NCI-H146 (cell line): Measurements from ENCODE around the gene SBNO2.
"Not testable (repeated sequence)": the region's sequence is repeated elsewhere in the genome, so short reads cannot be mapped to it uniquely, and the experiment has no call there.

Experiments
- DNase-seq: peaks from one replicate; lab custom pipeline; 2025; lab: John Stamatoyannopoulos, UW

SBNO2 gene

DNA sequence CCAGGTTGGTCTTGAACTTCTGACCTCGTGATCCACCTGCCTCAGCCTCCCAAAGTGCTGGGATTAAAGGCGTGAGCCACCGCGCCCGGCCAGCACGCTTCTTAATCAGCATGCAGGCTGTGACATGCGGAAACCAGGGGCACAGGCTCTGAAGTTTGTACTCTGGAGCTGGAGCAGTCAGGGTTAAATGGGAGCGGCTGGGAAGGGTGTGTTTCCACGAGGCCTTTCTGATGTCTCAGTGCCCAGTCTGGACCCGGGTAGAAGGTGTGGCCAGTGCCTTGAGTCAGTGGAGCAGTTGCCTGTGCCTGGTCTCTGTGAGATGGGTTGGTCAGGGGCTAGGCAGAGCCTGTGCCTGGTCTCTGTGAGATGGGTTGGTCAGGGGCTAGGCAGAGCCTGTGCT, 34.8 kb upstream of the SBNO2 start:
- DNase-seq = not testable (repeated sequence)

DNA sequence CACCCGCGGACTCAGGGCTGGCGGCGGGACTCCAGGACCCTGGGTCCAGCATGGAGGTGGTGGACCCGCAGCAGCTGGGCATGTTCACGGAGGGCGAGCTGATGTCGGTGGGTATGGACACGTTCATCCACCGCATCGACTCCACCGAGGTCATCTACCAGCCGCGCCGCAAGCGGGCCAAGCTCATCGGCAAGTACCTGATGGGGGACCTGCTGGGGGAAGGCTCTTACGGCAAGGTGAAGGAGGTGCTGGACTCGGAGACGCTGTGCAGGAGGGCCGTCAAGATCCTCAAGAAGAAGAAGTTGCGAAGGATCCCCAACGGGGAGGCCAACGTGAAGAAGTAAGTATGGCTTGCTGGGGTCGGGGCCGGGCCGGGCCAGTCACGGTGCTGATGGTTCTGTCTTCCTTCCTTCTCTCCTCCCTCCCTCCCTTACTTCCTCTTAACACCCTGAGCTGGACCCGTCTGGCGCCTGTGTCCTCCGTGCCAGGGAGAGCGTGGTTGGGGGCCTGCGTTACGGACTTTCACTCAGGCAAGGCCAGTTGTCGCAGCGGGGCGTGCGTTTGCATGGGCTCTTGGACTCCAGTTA, 32.9 kb upstream of the SBNO2 start:
- no peak for DNase-seq

DNA sequence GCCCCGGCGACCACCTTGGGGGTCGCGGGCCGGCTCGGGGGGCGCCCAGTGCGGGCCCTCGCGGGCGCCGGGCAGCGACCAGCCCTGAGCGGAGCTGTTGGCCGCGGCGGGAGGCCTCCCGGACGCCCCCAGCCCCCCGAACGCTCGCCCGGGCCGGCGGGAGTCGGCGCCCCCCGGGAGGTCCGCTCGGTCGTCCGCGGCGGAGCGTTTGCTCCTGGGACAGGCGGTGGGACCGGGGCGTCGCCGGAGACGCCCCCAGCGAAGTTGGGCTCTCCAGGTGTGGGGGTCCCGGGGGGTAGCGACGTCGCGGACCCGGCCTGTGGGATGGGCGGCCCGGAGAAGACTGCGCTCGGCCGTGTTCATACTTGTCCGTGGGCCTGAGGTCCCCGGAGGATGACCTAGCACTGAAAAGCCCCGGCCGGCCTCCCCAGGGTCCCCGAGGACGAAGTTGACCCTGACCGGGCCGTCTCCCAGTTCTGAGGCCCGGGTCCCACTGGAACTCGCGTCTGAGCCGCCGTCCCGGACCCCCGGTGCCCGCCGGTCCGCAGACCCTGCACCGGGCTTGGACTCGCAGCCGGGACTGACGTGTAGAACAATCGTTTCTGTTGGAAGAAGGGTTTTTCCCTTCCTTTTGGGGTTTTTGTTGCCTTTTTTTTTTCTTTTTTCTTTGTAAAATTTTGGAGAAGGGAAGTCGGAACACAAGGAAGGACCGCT, 32.2 kb upstream of the SBNO2 start:
- DNase-seq = no peak

DNA sequence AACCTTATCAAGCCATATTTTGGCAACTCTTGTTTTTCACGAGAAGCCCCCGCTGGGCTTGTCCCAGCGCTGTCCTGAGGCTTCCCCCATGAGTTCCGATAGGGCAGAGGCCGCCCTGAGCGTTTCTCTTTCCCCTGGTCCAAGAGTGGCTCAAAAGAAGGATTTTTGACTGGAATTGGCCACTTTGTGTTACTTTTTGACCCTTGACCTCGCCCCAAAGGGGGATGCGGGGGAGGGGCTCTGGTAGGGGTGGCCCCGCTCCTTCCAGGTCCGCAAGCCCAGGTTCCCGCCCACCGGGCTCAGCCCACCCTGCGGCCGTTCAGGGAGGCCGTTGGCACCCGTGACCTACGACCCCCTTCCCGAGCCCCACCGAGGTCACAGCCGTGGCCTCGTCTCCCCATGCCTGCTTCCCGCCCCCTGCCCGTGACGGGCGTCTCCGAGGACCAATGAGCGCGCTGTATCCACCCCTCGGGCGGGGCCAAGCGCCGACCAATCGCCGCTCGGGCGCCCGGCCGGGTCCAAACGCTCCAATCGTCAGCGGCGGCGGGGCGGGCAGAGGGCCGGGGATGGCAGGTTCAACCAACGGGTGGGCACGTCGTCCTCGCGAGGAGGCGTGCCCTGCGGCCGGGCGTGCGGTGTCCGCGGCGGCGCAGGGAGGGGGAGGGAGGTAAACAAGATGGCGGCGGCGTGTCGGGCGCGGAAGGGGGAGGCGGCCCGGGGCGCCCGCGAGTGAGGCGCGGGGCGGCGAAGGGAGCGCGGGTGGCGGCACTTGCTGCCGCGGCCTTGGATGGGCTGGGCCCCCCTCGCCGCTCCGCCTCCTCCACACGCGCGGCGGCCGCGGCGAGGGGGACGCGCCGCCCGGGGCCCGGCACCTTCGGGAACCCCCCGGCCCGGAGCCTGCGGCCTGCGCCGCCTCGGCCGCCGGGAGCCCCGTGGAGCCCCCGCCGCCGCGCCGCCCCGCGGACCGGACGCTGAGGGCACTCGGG, 31.3 kb upstream of the SBNO2 start, which contains the start of gene STK11:
TSS of gene STK11 (plus strand) at position 665 of the 986 bp plus-strand sequence. CDS start 1,136 bp downstream, outside the sequence.
- peak; percentile 95 for DNase-seq

DNA sequence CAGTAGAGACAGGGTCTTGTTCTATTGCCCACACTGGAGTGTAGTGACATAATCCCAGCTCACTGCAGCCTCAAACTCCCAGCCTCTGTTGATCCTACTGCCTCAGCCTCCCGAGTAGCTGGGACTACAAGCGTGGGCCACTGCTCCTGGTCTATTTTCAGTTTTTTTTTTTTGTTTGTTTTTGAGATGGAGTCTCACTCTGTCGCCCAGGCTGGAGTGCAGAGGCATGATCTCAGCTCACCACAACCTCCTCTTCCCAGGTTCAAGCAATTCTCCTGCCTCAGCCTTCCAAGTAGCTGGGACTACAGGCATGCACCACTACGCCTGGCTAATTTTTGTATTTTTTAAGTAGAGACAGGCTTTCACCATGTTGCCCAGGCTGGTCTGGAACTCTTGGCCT, 26.5 kb upstream of the SBNO2 start:
- DNase-seq = not testable (repeated sequence)

DNA sequence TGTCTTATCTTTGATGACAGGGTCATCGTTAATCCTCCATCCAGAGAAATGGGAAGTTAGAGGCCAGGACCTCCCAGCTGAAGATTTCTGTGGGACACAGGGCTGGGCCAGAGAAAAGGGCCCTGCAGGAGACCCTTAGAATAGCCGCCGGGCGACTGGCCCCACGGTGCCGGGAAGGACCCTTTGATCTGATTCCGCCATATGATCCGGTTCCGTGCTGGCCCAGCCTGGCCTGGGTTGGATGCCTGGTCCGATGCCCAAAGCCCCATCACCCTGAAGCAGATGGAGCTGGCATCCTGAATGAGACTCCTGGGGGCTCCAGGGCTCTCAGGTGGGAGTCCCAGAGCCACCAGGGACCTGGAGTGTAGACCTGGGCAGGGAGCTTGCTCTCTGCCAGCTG, 25.5 kb upstream of the SBNO2 start:
- no peak for DNase-seq

DNA sequence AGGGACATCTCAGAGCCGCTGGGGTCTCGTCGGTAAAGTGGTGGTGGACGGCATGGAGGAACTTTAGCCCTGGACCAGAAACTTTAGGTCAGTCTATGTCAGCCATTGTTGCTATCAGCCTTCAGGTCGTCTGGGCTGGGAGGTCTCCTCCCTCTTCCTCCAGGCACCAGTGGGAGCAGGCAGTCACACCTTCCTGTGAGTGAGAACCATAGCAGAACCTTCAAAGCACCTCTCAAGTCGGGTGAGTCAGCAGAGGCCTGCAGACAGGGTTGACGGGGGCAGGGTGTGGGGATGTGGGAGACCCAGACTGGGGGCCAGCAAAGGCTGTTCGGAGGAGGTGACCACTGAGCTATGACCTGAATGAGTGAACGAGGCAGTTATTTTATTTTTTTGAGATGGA, 15.4 kb upstream of the SBNO2 start:
- no peak for DNase-seq

DNA sequence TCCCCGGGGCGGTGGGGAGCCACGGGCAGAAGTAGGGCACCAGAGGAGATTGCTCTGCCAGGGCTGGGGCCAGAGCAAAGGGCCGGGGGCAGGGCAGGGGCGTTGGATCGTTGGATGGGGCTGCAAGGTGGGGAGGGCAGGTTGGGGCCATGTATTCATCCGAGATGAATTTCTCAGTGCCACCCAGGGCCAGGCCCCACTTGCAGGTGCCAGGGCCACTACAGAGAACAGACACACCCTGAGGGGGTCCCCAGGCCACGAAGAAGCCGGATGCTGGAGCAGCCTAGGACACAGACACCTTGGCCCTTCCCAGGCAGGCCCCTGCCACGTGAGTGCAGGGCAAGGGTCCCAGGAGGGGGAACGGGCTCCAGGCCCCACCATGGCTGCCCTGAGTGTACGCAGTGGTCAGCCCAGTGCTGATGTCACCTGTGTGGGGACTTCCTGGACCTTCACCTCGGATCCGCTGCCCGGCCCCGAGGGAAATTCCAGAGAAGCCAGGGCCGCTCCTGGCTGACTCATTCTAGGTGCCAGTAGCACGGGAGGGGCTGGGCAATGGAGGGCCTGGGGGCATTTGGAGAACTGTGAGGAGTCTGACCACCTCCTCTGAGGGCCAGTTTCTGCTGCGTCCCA, 9.6 kb upstream of the SBNO2 start:
- no peak for DNase-seq

DNA sequence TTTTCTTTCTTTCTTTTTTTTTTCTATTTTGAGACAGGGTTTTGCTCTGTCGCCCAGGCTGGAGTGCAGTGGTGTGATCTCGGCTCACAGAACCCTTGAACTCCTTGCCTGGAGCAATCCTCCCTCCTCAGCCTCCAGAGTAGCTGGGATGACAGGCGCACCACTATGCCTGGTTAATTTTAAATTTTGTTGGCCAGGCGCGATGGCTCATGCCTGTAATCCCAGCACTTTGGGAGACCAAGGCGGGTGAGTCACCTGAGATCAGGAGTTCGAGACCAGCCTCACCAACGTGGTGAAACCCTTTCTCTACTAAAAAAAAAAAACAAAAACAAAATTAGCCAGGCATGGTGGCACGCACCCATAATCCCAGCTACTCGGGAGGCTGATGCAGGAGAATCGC, 8.7 kb upstream of the SBNO2 start:
- DNase-seq = no peak

DNA sequence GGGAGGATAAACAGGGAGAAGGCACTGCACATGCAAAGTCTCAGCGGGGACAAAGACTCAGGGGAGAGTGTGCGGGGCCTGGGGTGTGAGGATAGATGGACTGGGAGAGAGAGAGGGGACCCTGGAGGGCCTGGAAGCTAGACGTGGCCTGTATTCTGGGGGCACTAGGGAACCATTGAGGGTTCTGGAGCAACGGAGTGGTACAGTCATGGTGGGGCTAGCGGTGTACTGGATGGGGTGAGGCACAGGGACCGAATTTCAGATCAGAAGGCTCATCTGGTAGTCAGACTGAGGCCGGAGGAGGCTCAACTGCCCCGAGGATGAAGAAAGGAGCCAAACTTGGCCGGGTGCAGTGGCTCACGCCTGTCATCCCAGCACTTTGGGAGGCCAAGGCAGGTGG, 8.0 kb upstream of the SBNO2 start:
- no peak for DNase-seq

DNA sequence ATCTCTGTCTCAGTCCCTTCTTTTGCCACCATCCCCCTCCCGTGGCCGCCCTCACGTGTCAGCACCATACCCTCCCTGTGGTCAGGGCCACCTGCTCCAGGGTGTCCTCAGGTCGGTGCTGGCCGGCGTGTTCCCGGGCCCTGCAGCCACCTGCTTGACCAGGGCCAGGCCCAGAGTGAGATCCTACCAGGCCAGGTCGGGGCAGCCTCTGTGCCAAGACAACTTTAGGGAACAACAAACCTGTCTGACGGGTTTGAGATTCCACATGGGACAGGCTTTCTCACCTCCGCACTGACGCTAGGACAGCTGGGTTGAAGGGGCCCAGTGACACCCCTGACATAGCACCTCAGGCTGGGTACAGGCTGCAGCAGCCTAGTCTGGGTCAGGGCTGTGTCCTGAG, 7.5 kb upstream of the SBNO2 start:
- no peak for DNase-seq

DNA sequence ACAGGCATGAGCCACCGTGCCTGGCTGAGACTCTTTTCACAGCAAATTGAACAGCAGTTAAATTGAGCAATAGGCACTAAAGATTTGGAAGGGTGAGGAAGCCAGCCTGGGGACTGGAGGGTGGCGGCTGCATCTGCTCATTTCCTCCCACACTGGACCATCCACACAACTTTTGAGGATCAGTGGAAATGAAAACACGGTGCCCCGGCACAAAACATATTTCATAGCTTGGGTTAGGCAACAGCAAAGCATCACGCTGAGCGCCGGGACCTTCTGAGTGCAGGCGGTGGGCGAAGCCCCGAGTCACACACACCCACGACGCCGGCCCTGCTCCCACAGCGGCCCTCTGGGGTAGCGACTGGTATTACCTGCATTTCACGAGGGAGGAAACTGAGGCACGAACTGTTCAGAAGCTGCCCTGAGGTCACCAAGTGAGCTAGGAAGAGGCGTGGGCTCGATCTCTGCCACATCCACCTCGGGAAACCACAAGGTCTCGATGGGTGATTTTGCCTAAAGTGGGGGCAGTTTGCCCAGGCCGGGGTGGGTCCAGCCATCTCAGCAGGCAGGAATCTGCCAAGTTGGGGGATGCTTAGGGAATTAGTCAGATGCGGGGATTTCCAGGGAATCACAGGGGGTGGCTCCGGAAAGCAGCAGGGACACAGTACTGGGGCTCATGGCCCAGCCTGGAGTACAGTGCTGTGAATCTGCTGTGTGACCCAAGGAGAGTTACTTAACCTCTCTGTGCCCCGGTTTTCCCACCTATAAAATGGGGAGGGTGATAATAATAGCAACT, 3.5 kb upstream of the SBNO2 start:
- no peak for DNase-seq

DNA sequence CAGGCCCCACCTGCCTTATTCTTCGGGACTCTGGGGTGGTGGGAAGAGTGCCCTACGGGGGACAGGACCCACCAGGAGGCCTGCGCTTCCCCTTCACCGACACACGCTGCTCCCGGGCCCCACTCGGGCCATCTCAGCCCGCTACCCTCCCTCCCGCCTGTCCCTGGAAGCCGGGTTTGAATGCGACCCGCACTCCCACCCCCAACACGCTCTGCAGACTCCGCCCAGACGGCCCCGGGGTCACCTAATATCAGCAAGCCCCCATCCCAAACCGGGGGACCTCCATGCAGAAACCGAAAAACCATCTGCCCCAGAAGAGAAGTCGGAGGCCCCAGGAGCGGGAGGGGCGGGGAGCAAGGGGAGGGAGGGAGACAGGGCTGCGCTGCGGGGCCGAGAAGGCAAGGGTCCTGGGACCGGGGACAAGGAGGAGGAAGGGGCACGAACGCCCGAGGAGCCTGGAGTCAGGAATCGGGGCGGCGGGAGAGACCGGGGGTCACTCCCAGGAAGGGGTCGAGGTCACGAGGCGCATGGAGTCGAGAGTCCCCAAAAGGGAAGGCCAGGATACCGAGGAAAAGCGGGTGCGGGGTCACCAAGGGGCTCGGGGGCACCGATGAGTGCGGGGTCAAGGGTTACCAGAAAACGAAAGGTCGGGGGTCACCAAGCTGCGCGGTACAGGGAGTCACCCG, 766 bp downstream of the SBNO2 start:
- peak; percentile 31 for DNase-seq

DNA sequence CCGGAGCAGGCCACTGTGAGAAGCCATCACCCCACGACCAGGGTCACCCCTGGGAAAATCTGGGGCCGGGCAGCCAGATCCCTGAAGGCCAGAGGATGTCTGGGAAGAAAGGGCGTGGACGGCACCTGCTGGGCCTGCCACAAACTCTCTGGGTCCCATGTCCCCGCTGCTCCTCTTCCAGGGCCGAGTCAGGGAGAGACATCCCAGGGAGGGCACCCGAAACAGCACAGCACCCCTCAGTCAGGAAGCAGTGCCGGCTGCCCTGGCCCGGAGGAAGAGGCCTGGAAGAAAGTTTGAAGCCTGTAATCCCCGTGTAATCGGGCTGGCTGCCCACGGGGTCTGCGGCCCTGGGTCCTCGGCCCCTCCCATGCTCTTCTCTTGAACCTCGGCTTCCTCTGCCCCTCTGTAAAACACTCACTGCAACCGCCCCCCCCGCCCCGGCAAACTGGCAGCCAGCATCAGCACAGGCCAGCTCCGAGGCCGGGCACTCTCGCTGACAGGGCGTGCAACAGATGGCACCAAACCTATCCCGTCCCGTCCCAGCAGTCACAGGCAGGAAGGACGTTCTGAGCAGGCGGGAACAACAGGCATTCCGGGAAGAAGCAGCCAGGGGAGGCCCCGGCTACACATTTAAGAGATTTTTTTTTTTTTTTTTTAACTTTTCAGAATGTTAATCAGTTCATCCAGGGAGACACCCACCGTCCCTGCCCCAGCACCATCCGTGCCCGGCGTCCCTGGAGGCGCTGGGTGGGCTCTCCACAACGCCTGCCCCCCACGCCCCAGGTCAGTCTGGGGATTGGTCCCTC, 1.5 kb downstream of the SBNO2 start:
- no peak for DNase-seq

DNA sequence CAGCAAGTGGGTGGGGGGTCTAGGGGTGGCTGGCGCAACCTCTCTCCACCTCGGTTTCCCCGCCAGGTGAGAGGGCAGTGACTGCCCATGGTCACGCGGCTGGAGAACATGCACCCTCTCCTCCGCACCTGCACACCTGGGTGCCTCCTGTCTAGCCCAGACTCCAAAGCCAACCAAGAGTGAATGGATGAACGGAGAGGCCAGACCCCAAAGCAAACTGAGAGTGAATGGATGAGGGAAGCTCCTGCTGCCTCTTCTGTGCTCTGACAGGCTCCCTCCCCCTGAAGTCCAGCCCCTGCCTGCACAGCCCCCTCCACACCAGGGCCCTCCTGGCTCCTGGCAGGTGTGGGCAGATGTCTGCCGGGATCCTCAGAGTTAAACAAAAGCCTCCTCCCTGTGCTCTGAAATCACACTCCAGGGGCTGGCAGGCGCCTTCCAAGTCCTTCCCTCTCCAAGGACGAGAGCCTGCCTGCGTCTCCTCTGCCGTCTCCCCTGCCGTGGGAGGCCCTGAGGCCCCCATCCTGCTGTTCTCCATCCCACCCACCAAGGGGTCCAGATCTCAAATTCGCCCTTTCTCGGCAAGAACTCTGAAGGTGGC, 2.2 kb downstream of the SBNO2 start:
- peak; percentile 70 for DNase-seq

DNA sequence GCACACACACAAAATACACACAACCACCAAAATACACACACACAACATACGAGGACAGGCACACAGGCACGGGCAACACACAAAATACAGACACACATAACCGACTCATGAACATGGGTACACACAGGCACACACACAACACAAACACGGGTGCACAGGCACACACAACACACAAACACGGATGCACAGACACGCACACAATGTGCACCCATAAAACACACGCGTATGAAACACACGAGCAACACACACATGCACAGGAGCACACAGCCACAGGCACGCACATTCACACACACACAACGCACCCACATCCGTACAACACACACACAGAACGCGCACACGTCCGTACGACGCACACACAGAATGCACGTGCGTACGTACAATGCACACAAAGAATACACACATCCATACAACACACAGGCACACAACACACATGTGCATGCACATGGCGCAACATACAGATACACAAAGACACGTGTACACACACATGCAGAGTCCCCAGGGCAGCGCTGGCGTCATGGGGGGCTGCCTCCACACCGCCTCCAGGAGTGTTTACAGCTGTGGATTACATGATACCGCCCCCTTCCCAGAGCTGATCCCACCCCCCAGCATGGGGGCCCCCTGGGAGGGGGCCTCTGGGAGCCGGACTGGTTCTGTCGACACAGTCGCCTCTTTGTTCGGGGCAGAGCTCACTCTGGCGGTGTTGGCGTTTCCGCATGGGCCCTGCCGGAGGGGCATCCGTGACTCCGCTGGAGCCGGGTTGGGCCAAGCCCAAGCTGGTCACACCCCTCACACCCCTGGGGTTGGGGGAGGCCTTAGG, 2.9 kb downstream of the SBNO2 start:
- peak; percentile 41 for DNase-seq

DNA sequence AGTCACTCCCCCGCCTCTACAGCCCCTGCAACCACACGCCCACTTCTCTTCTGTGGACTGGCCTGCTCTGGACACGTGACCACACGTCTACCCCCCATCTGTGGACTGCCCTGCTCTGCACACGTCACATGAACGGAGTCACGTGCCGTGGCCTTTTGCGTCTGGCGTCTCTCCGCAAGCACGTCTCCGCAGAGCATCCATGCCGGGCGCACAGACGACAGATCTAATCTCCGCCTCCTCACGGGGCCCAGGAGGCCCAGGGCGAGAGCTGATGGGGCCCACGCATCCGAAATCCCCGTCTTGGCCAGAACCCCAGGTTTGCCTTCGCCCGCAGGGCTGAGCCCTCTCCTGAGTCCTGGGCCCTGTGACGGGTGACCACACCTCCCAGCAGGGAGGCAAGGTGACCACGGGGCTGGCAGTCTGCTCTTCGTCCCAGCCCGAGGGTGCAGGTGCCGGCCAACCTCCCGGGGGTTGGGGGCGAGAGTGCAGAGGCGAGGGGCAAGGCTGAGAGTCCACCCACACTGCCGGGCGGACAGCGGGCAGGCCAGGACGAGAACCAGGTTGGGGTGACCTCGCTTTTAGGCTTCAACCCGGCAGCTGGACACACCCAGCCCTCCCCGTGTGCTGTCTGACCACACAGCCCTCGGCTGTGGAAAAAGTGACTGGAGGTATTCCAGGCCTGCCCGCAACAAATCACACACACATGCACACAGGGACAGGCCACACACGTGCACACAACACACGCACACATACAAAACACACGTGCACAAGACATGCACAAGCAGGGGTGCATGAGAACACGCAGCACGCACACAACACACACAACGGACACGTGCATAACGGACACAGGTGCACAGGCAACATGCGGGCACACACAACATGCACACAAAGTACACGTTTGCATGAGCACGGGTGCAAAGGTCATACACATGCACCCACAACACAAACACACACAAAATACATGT, 3.9 kb downstream of the SBNO2 start:
- no peak for DNase-seq

DNA sequence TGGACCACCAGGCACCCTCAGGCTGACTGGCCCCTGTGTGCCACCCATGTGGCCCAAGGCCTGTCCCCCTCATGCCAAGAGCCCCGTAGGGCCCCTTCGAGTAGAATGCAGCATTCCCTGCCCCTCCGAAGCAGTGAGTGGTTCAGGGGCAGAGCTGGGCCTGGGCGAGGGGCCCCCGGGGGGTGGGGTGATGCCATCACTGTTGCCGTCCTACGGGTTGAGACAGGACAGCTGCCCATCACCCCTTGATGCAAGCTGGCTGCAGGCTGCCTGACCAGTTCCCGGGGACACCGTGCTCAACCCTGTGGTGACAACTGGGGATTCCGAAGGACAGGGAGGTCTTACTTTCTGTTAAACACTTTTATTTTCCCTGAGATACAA, 4.7 kb downstream of the SBNO2 start:
- DNase-seq = no peak
